ENCODE results near the gene EVL.
A peak's percentile ranks its signal among the peaks of the same experiment; 100 is the strongest.
"Not testable (repeated sequence)": the region's sequence is repeated elsewhere in the genome, so short reads cannot be mapped to it uniquely, and the experiment has no call there.

EVL gene

DNA sequence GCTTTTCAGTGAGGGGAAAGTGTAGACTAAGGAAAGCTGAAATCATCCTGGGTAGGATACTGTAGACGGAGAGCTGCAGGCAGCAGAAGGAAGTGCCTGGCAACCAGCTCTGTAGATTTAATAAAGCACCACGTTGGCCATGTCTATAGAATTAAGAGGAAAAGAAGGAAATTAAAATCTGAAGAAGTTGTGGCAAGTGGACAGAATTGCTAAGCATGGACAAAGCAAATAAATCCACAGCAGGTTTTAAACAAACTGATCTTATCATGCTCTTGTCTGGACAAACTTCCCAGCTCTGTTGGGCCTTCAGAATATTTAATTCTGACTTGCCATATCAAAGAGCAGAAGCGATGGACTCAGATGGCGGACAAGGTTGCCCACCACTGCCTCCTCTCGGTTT is 27.2 kb upstream of the EVL start:
- no peak for DNase-seq (ENCODE audit: low read depth)

DNA sequence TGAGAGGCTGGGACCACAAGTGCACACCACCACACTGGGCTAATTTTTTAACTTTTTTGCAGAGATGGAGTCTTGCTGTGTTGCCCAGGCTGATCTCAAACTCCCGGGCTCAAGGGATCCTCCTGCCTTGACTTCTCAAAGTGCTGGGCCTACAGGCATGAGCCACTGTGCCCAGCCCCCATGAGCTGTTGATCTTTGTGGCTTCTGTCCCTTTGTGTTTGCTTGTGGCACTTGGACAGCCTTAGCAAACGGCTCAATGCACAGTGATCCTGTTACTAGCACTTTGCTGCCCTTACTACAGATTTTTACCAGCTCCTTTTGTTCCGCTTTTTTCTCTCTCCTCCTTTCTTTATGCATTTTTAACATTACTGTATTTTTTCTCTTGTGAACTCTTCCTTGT is 25.3 kb upstream of the EVL start:
- no peak for DNase-seq (ENCODE audit: low read depth)

DNA sequence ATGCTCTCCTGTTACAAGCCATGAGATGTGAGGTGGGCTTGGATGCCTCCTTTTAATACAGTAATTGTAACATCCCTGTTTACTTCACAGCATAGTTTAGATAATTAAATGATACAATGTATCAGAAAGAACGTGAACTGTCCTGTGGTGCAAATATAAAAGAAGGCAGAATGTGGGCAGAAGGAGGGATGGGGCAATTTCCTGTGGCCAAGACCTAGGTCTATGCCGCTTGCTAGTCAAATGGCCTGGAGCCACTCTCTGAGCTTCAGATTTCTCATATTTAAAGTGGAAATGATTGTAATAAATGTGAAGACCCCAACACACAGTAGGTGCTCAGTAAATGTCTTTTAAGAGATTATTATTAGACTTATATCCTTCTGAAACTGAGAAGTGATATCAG is 24.0 kb upstream of the EVL start:
- no peak for DNase-seq (ENCODE audit: low read depth)

DNA sequence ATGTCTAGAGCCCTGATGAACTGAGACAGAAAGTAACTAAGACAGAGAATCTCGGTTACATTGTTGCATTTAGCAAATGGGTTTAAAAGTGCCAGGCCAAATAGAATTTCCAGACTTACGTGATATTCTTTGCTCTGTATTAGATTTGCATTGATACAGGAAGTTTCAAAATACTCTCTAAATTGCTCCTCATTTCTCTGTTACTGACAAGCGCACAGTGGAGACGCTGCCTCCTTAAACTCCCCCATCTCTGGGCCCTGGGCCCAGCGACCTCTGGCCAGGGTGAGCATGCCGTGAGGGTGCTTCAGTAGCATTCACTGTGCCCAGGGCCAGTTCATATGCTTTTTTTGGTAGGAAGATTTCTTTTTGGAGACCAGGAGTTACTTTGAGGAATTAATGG is 22.9 kb upstream of the EVL start:
- no peak for DNase-seq (ENCODE audit: low read depth)

DNA sequence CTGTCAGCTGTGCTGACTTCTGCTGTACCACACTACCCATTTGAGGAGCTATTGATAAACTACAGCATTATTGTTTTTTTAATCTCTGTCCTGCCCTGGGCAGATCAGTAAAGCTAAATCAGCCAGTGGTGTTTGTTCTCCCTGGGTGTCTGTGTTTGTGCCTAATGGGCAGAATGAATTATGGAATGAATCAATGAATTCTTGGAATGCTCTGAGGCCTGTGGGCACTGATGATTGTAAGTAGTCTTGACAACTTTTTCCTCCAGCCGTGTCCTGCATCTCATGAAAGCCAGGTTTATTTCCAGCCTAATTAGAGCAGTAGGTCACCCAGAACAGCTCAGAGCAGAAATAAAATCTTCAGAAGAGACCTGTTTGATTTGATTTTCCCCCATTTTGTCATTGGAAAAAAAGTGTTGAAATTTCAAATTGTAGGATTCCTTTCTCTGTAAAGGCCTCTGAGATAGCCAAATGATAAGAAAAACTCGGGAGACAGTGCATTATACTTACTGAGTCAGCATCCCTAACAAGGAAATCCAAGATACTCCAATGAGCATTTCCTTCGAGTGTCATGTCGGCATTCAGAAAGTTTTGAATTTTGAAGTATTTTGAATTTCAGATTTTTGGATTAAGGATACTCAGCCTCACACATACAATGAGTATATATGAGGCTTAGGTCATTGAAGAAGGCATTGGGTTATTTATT is 19.4 kb upstream of the EVL start:
- no peak for DNase-seq (ENCODE audit: low read depth)

DNA sequence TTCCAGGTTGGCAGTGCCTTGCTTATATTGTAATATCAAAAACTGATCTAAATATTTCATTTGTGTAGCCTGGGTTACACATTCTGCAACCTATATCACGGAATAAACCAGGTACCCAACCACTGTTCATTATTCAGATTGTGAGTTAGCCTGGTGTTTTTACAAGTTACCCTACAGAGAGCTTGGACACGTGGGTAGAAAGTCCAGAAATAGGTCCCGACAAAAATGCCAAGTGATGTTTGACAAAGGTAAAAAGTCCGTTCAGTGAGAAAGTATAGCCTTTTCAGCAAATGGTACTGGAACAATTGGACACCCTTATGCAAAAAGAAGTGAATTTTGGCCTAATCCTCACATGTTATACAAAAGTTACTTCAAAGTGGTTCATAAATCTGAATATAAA is 17.6 kb upstream of the EVL start:
- no peak for DNase-seq (ENCODE audit: low read depth)

DNA sequence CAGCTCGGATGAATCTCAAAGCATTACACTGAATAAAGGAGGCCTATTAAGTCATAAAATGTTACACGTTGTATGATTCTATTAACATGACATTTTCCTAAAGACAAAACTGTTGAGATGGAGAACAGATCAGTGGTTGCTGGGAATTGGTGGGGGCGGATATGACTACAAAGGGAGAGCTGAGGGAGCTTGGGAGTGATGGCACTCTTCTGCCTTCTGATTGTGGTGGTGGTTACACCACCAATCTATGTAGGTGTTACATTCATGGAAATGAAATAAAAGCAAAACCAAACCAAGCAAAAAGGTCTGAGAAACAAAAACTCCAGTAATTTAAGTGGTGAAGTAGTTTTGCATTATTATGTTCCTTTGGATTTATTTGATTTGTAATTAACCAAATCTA is 16.4 kb upstream of the EVL start:
- DNase-seq (ENCODE audit: low read depth), result no peak

DNA sequence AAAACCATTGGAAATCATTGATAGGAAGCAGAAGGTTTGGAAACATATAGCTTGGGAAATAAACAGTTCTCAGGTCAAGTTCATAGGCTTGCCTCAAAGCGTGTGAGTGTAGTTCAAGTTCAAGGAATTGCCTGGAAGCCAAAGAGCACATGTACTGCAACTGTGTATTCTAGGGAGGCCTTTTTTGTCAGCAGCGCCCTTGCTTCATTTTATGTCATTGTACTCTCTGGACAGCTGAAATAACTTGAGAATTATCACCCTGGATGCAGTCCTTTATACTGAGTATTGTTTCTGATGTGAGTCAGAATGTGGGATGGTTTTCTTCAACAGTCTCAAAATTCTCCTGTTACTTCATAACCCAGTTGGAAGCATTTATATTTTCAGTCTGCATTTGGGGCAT is 16.0 kb upstream of the EVL start:
- no peak for DNase-seq (ENCODE audit: low read depth)

DNA sequence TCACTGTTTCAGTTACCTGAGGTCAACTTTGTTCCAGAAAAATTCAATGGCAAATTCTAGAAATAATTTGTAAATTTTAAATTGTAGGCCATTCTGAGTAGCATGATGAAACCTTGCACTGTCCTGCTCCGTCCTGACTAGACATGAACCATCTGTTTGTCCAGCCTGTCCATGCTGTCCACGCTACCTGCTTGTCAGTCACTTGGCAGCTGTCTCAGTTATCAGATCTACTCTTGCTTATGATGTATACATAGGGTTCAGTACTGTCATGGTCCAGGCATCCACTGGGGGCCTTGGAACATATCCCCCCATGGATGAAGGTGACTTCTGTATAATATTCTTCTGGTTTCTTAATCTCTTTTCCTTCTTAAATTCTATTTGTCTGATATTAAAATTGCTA is 14.1 kb upstream of the EVL start:
- DNase-seq (ENCODE audit: low read depth), result no peak

DNA sequence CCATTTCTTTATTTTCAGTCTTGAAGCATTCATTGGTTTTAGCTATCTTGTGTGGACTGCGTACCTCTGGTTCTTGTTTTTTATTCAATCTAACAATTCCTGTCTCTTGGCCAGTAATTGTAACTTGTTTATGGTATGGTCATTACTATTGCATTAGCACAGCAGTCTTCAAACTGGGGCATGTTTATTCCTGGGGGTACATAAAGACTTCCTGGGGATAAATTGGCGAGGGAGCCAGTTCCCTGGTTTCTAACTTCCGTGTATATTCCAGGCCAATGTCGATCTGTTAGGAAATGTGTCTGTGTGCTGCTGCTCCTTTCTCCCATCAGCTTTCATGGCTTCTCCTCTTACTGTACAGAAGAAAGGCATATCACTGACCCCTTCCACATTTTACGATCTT is 13.7 kb upstream of the EVL start:
- DNase-seq (ENCODE audit: low read depth), result no peak

DNA sequence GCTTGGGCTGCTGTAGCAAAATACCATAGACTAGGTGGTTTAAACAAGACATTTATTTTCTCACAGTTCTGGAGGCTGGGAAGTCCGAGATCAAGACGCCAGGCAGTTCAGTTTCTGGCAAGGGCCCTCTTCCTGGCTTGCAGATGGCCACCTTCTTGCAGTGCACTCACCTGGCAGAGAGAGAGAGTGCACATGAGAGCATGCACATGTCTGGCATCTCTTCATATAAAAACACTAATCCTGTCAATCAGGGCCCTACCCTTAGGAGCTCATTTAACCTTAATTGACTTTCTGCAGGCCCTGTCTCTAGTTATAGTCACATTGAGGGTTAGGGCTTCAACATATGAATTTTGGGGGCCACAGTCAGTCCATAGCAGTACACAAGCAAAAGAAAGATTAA is 12.4 kb upstream of the EVL start:
- no peak for DNase-seq (ENCODE audit: low read depth)

DNA sequence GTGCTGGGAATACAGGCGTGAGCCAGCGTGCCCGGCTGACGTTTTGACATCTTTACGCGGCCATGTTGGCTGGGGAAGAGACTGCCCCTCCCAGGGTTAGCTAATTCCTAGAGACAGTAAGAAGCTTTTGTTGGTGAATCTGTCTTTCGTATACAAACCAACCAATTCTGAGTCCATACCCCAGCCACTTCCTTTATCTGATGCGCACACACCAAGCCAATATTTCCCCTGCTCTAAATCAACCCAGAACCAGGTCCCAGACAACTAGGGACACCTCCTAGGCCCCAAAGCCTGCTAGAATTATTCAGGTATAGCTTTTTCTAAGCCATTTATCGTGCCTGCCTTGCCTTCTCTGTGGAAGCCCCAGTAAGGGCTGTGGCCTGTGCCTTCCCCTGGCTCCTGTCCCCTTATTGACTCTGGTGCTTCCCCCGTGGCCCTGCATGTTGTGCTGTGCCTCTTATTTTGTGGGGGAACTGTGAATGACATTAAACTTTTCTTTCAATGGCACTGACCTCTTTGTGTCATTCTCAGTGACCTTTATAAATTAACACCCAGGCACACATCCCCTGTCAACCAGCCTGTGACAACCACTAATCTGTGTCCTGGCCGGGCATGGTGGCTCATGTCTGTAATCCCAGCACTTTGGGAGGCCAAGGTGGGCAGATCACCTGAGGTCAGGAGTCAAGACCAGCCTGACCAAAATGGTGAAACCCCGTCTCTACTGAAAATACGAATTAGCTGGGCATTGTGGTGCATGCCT is 10.7 kb upstream of the EVL start:
- no peak for DNase-seq (ENCODE audit: low read depth)

DNA sequence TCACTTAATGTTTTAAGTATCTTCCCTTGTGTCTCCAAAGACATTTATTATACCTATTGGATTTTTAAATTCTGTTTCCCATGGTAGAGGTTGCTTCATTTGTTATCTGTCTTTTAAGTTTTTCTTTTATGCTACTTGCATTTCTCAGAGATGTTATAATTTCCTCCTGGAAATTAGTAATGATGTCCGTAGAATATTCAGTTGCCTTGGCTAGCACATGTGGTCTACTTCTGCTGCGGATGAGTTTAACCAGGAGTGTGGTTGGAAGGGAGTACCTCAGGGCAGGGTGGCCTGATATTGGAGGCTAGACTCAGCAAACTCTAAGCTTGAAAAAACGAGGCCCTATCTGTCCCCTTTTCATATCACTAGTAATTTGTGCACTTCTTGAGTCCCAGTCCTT is 8.8 kb upstream of the EVL start:
- DNase-seq (ENCODE audit: low read depth), result no peak

DNA sequence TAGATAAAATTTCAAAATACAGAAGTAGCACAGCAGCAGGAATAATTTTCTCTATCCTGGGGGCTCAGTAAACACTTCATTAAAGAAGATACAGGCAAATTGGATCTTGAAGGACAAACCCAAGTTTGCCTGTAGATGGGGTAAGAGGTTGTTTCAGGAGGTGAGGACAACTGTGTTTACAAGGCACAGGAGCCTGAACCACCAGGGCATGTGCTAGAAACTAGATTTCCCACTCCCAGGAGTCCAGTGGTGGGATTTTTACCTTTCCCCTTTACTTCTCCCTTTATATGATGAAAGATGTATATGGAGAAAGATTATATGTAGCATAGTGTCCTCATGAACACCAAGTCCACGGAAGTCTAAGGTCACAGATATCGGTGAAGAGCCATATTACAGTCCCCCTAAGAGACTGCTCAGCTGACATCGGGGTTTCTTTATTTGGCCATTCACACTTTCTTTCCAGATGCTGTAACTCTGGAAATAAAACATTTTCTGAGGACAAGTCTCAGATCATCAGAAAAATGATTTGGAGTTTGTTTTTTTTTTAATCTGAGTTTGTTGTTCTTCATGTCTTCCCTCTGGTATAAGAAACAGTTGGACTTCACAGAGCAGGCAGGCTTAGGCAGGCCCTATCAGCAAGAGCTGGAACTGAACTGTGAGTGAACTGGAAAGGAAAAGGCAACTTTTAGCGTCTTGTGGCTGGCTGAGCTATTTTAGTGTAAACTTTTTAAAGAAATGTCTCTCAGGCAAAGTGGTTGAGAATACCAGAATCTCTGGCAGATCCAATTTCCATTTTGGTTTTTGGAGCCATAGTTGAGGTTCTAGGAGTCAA is 8.0 kb upstream of the EVL start:
- no peak for DNase-seq (ENCODE audit: low read depth)

DNA sequence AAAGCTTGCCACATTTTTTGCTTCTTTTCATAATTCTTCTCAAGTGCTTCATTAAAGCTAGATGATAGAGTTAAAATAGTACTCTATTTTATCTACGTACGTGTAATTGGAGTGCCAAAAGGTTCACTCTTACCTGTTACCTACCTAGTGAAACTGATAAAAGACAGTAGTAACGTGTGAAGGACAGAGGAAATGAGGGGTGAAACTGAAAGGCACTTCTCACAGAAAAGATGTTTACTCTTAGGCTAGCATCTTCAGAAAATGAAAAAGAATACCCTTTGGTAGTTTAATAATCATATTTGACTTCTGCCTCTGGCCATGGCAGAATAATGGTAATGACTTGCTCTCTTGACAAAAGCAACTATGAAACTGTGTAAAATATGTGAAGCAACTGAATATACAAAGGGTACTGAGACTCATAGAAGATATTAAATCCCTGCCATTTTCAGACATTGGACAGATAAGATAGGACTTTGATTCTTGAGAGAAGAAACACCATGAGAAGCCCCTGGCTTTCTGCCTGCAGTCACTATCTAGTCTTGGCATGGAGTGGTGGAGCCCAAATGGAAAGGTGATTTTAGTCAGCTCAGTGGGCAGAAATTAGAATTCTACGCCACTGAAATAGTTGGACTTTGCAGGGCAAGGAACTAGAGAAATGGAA is 6.3 kb upstream of the EVL start:
- DNase-seq (ENCODE audit: low read depth), result no peak

DNA sequence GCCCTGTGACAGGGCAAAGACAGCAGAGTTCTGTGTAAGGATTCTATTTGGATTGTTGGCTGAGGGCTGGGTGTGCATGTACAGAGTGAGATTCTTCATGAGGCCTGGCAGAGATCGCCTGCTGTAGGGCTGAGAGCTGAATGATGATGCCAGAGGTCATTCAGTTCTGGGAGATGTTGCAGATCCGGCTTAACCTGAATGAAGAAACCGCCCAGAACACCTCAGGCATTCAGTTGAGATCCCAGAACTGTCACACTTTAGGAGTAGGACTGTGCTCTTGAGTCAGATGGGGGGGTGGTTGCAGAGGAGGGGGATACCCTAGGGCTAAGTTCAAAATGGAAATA is 5.8 kb upstream of the EVL start:
- no peak for DNase-seq (ENCODE audit: low read depth)

DNA sequence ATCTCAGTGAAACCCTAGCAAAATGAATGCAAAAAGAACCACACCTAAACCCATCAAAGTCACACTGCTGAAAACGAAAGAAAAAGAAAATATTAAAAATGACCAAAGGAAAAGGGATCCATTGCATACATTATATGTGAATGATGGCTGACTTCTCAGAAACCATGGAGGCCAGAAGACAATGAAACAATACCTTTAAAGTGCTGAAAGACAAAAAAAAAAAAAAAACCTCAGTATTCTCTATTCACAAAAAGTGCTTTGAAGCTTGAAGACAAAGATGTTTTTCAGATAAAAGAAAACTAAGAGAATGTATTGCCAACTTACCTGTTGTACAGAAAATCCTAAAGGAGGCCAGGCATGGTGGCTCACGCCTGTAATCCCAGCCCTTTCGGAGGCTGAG is 4.5 kb upstream of the EVL start:
- DNase-seq (ENCODE audit: low read depth), result no peak

DNA sequence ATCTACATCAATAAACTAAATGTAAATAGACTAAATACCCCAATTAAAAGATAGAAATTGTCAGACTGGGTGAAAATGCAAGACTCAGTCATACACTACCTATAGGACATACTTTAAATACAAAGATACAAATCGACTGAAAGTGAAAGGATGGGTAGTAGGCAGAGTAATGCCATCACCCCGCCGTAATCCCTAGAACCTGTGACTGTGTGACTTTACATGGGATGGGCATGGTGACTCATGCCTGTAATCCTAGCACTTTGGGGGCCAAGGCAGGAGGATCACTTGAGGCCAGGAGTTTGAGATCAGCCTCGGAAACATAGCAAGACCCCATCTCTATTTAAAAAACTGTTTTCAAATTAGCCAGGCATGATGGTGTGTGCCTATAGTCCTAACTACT is 2.6 kb upstream of the EVL start:
- no peak for DNase-seq (ENCODE audit: low read depth)

DNA sequence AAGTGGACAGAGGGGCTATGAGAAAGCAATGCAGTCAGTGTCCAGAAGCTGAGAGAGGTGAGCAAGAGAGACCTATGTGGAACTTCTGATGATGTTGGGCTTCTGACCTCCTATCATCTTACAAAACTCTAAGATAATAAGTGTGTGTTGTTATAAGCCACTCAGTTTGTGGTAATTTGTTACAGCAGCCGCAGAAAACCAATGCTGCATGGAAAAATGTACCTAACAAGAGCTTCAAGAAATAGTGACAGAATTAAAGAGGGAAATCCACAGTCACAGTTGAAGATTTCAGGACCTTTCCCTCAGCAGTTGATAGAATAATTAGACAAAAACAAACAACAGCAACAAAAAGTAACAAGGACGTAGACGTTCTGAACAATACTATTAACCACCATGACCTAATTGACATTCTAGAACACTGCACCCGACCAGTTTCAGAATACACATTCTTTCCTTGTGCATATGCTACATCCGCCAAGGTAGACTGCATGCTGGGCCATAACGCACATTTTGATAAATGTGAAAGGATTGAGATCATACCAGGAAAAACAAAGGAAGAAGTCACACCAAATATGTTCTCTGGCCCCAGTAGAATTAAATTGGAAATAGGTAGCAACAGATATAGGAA is 1.8 kb upstream of the EVL start:
- DNase-seq (ENCODE audit: low read depth), result no peak

DNA sequence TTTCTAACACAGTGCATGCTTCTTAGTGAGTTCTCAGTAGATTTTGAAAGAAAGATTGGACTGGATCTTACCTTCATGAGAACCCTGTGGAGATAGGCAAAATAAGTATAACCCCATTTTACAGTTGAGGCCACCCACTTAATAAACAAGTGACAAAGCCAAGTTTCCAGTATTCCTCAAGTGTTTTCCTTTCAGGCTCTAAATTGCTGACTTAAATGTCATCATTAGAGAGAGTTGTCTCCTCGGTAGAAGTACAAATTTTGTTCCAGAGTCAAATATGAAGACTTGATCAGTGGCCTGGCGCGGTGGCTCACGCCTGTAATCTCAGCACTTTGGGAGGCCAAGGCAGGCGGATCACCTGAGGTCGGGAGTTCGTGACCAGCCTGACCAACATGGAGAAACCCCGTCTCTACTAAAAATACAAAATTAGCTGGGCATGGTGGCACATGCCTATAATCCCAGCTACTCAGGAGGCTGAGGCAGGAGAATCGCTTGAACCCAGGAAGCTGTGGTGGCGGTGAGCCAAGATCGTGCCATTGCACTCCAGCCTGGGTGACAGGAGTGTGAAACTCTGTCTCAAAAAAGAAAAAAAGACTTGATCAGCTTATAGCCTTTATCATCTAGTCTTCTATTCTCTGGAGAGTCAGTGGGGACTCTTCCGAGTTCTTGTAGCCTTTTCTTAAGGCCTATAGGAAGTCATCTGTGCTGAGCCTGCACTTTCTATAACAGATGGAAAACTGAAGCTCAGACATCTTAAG is 708 bp upstream of the EVL start:
- not testable (repeated sequence) for DNase-seq (ENCODE audit: low read depth)

DNA sequence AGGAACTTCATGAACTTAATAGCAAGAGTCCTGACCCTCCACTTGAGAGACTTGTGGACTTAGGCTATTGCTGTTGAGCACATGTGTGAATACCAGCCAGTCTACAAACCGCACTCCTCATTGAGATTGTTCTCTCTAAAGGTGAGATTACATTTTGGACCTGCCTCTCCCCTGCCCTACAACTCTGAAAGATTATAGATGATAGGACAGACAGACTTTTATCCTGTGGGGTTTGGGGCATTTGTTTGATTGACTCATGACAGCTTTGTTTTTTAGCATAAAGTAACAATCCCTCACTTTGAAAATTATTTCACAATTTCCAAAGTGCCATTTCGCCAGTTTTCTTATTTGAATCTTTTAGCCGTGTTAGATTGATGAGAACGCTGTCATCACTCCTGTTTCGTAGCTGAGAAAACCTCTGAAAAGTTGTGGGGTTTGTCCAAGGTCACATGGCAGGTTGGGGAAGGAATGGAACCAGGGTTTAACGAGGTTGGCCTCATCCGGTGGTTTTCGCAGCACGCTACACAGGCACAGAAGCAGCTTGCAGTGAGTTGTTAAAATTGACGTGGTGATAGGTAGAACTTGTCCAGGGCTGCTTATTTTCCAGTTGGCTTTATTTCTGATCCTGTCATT is 836 bp downstream of the EVL start:
- peak; percentile 65 for DNase-seq (ENCODE audit: low read depth)
